Kidney epithelial cell (primary cell): Measurements from ENCODE around the gene ATP5F1D. TPM values are rescaled to one million over a fixed set of nuclear protein-coding genes. Genes with fewer than 3 reads are reported as not detected.

Source experiments
- DNase-seq: peaks from one replicate; pipeline ENCODE4 v3.0.0-alpha.2; 2010; ENCODE audit warnings: low read depth
- H3K27me3 ChIP-seq: 2 replicates; pipeline ENCODE4 v1.6.0; 2011; ENCODE audit warnings: low read length; ENCODE audit not compliant: control insufficient read depth, insufficient read depth
- H3K36me3 ChIP-seq: 2 replicates; pipeline ENCODE4 v1.5.1; 2011; ENCODE audit warnings: low read length; ENCODE audit not compliant: control insufficient read depth, insufficient read depth
- H3K4me3 ChIP-seq: 2 replicates; pipeline ENCODE4 v1.5.1; 2011; ENCODE audit warnings: low read depth, mild to moderate bottlenecking, control low read depth, low read length
- total RNA-seq: library from RNA; depleted of rRNA; stranded (reverse); fragments of >200 nt; gene quantifications from 2 replicates; pipeline ENCODE4 v1.2.3, GENCODE V29; 2015
- TF ChIP-seq, protein P1 (sequence below): IDR thresholded peaks from 2 replicates; pipeline ENCODE4 v1.5.1; 2011; ENCODE audit warnings: mild to moderate bottlenecking, moderate library complexity, low read length, control low read depth, inconsistent platforms; ENCODE audit not compliant: insufficient read depth, poor library complexity, severe bottlenecking

ATP5F1D gene
- total RNA-seq, 1 donor from 2014 or later = 55.3 TPM

DNA sequence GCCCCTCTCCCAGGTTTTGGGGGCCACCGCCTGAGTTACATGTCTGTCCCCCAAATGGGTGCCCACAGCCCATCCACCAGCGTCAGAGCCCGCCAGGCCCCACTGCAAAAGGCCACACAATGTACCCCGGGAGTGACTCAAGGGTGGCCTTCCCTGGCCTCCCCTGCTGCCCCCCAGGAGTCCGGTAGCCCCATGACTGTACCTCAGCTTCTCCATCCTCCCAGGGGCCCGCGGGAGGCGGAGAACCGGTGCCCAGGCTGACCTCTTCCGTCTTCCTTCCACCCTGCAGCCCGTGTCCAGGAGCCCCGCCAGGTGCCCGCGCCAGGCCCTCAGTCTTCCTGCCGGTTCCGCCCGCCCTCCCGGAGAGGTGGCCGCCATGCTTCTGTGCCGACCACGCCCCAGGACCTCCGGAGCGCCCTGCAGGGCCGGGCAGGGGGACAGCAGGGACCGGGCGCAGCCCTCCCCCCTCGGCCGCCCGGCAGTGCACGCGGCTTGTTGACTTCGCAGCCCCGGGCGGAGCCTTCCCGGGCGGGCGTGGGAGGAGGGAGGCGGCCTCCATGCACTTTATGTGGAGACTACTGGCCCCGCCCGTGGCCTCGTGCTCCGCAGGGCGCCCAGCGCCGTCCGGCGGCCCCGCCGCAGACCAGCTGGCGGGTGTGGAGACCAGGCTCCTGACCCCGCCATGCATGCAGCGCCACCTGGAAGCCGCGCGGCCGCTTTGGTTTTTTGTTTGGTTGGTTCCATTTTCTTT, 14.1 kb upstream of the ATP5F1D start:
- H3K36me3 ChIP-seq = peaks cover 2% of the 10 kb centered on the region
- H3K4me3 ChIP-seq = no peak overlapping the region

DNA sequence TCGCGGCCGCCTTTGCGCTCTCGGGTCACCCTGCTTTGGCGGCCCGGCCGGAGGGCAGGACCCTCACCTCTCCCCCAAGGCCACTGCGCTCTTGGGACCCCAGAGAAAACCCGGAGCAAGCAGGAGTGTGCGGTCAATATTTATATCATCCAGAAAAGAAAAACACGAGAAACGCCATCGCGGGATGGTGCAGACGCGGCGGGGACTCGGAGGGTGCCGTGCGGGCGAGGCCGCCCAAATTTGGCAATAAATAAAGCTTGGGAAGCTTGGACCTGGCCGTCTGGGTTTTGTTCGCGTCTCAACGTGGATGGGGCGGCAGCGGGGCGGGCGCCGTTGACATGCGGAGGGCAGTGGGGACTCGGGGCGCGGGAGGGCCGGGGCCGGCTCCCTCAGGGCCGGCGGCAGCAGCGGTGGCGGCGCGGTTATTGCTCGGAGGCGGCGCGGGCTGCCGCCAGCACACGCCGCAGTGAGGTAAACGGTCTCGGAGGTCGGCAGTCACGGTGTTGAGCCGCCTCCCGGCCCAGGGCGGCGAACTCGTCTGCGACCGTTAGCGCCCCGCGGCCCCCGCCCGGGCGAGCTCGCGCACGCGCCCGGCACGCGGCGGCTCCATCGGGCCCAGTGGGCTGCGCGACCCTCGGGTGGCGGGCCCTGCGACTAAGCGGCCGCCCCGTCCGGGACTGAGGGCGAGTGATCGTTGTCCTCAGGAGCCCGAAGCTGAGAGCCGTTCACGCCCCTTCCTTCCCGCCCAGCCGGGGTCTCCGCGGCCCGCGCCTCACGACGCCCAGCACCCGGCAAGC, 13.2 kb upstream of the ATP5F1D start:
- Histone ChIP-seq H3K36me3 (peaks cover 2% of the 10 kb centered on the region), H3K4me3 (no peak overlapping the region), H3K27me3 (no peaks in the 10 kb centered on the region)
- TF ChIP-seq, protein P1, sequence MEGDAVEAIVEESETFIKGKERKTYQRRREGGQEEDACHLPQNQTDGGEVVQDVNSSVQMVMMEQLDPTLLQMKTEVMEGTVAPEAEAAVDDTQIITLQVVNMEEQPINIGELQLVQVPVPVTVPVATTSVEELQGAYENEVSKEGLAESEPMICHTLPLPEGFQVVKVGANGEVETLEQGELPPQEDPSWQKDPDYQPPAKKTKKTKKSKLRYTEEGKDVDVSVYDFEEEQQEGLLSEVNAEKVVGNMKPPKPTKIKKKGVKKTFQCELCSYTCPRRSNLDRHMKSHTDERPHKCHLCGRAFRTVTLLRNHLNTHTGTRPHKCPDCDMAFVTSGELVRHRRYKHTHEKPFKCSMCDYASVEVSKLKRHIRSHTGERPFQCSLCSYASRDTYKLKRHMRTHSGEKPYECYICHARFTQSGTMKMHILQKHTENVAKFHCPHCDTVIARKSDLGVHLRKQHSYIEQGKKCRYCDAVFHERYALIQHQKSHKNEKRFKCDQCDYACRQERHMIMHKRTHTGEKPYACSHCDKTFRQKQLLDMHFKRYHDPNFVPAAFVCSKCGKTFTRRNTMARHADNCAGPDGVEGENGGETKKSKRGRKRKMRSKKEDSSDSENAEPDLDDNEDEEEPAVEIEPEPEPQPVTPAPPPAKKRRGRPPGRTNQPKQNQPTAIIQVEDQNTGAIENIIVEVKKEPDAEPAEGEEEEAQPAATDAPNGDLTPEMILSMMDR = no peak
- no peak for DNase-seq

More for the DNA sequence above, 14.1 kb upstream of the ATP5F1D start:
- no peak for DNase-seq
- TF ChIP-seq, protein P1 = no peak
- H3K27me3 ChIP-seq = no peaks in the 10 kb centered on the region

DNA sequence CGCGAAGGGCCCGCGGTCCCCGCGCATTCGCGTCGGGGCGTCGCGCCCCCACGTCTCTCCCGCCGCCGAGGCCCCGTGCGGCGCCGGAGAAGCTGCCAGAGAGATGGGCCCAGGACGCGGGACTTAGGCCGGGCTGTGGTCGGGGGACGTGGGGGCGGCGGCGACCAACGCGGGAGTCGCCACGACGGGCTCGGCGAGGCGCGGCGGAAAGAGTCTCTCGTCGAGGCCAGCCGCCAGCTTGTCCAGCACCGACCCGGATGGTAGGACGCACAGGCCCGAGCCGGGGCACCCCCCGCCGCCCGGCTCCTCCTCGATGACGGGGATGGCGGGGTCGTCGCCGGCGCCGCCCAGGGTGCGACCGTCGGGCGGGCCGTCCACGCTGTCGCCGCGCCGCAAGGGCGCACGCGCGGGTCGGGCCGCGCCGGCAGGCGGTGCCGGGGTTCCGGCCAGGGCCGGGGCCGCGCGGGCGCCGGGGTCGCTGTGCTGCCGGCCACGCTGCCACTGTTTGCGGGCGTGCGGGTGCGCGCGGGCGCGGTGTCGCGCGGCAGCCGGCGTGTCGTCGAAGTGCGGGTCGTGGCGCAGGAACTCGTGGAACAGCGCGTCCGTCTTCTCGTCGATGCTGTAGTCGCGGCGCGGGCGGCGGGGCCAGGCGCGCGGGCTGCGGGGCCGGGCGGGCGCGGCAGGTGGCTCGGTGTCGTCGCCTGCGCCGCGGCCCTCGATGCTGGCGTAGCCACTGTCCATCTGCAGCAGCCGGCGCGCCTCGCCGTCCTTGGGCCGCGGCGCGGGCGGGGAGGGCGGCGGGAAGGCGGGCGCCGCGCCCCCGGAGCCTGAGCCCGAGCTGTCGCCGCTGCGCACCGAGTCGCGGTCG, 12.3 kb upstream of the ATP5F1D start:
- H3K27me3 ChIP-seq = no peaks in the 10 kb centered on the region
- no peak overlapping the region for H3K4me3 ChIP-seq
- TF ChIP-seq, protein P1 = no peak
- H3K36me3 ChIP-seq = peaks cover 2% of the 10 kb centered on the region
- no peak for DNase-seq

DNA sequence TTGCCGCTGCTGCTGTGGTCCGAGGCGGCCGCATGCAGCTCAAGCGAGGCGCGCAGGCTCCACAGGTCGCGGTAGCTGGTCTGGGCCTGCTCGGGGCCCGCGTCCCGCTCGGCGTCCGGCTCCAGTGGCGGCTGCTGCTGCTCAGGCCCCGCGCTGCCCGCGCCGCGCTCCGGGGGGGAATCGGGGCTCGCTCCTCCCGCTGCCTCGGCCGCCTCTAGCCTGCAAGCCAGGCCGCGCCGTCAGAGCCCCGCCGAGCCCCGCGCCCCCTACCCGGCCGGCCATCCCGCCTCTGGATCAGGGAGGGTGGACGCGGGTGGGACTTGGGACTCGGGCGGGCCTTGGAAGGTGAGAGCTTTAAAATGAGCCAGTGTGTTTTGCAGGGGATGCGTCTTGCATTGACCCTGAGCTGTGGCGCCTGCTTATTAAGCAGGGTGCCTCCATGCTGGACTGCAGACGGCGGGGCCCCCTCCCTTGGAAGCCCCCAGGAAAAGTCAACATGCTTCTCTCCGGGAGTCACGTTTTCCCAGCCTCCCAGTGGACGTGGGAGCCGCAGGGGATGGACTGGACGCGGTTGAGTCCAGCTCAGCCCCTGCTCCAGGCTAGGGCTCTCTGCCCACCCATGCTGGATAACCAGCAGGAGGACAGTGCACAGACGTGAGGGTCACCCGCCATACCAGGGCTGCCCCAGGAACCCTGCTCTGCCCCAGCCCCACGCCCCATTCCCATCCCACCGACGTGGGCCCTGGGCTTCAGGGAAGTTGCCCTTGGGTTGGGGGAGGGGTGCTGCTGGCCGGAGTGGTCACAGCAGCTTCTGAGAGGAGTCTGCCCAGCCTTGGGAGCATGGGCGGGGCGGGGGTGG, 11.4 kb upstream of the ATP5F1D start:
- Histone ChIP-seq H3K4me3 (no peak overlapping the region), H3K27me3 (no peaks in the 10 kb centered on the region), H3K36me3 (peaks cover 2% of the 10 kb centered on the region)
- TF ChIP-seq, protein P1 = no peak
- no peak for DNase-seq
